Mesendoderm (in vitro differentiated cells): ENCODE data around the gene FREM2.

Source experiments
- DNase-seq: peaks from one replicate; pipeline ENCODE4 v3.0.0; 2013
- H2AK5ac ChIP-seq: 2 replicates; pipeline ENCODE4 v1.6.1; 2013; ENCODE audit warnings: low read length, inconsistent platforms
- H2BK120ac ChIP-seq: 2 replicates; pipeline ENCODE4 v1.6.1; 2013; ENCODE audit warnings: low read depth, mild to moderate bottlenecking, low read length, moderate library complexity, mixed read lengths
- H2BK15ac ChIP-seq: replicated peaks from 2 replicates; pipeline ENCODE4 v1.6.1; 2013; ENCODE audit warnings: low read depth, mild to moderate bottlenecking, moderate library complexity
- H2BK5ac ChIP-seq: 2 replicates; pipeline ENCODE4 v1.6.1; 2013; ENCODE audit warnings: low read length, inconsistent platforms
- H3K18ac ChIP-seq: 2 replicates; pipeline ENCODE4 v1.6.1; 2013; ENCODE audit warnings: mild to moderate bottlenecking, low read length, mixed read lengths
- H3K23ac ChIP-seq: one replicate; pipeline ENCODE4 v1.6.1; 2013; ENCODE audit warnings: low read length
- H3K27ac ChIP-seq: 2 replicates; pipeline ENCODE4 v1.5.1; 2013; ENCODE audit warnings: low read depth, mild to moderate bottlenecking, inconsistent platforms, low read length, moderate library complexity
- H3K27me3 ChIP-seq: 2 replicates; pipeline ENCODE4 v1.6.1; 2013; ENCODE audit warnings: low read length, control low read depth, mild to moderate bottlenecking, inconsistent platforms; ENCODE audit not compliant: insufficient read depth, poor library complexity
- H3K36me3 ChIP-seq: 2 replicates; pipeline ENCODE4 v1.6.1; 2013; ENCODE audit warnings: low read length, inconsistent platforms; ENCODE audit not compliant: control insufficient read depth, insufficient read depth
- H3K4ac ChIP-seq: one replicate; pipeline ENCODE4 v1.6.1; 2013; ENCODE audit warnings: low read depth, mild to moderate bottlenecking, low read length, moderate library complexity
- H3K4me1 ChIP-seq: 2 replicates; pipeline ENCODE4 v1.6.1; 2013; ENCODE audit warnings: low read depth, low read length, inconsistent platforms; ENCODE audit not compliant: control insufficient read depth
- H3K4me2 ChIP-seq: 2 replicates; pipeline ENCODE4 v1.6.1; 2013; ENCODE audit warnings: low read length
- H3K4me3 ChIP-seq: 2 replicates; pipeline ENCODE4 v1.5.1; 2013; ENCODE audit warnings: mild to moderate bottlenecking, low read length
- H3K56ac ChIP-seq: one replicate; pipeline ENCODE4 v1.6.1; 2013; ENCODE audit warnings: low read length
- H3K79me1 ChIP-seq: 2 replicates; pipeline ENCODE4 v1.6.1; 2013; ENCODE audit warnings: low read length, inconsistent platforms
- H3K79me2 ChIP-seq: 2 replicates; pipeline ENCODE4 v1.6.1; 2013; ENCODE audit warnings: mild to moderate bottlenecking, low read length; ENCODE audit not compliant: control insufficient read depth, insufficient read depth
- H3K9ac ChIP-seq: 2 replicates; pipeline ENCODE4 v1.6.1; 2013; ENCODE audit warnings: low read length, inconsistent platforms
- H4K5ac ChIP-seq: one replicate; pipeline ENCODE4 v1.6.1; 2013; ENCODE audit warnings: low read length
- H4K8ac ChIP-seq: one replicate; pipeline ENCODE4 v1.6.1; 2013; ENCODE audit warnings: low read depth, mild to moderate bottlenecking, control low read depth, low read length, moderate library complexity
- WGBS: extraction: QIAGEN DNeasy Blood & Tissue Kit; methylation state at CpG from one replicate; pipeline ENCODE4 v1.1.7; 2013; ENCODE audit warnings: low lambda C conversion rate, missing lambda C conversion rate; ENCODE audit not compliant: insufficient coverage; ENCODE audit errors: extremely low coverage; 5-methylcytosine and 5-hydroxymethylcytosine counted together

FREM2 gene

DNA sequence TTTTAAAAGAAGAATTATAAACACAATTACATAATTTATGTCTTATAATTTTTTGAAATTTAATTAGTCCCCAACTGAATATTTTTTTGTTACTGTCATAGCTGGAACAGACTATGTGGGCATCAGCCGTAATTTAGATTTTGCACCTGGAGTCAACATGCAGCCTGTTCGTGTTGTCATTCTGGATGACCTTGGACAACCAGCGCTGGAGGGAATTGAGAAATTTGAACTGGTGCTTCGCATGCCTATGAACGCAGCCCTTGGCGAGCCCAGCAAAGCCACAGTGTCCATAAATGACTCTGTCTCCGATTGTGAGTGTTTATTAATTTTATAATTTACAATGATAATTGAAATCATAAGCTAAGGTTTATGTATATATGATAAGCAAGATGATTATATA lies 161.5 kb downstream of the FREM2 start:
- no peak overlapping the region for H2BK15ac ChIP-seq
- H3K27me3 ChIP-seq = no peaks in the 10 kb centered on the region
- no peak overlapping the region for H3K27ac ChIP-seq
- H3K23ac ChIP-seq = no peak overlapping the region
- WGBS = no CpG with 5 or more reads among the region's 7 CpGs
- H3K4ac ChIP-seq = no peak overlapping the region
- no peaks in the 10 kb centered on the region for H3K79me1 ChIP-seq
- H2BK120ac ChIP-seq = no peak overlapping the region
- no peaks in the 10 kb centered on the region for H3K79me2 ChIP-seq
- H2BK5ac ChIP-seq = no peak overlapping the region
- no peak overlapping the region for H2AK5ac ChIP-seq
- no peak overlapping the region for H3K9ac ChIP-seq
- no peak overlapping the region for H3K56ac ChIP-seq
- H3K4me1 ChIP-seq = peaks cover 4% of the 10 kb centered on the region
- no peak overlapping the region for H3K4me3 ChIP-seq
- no peak overlapping the region for H3K18ac ChIP-seq
- H3K4me2 ChIP-seq = no peak overlapping the region
- no peak overlapping the region for H4K5ac ChIP-seq
- no peaks in the 10 kb centered on the region for H3K36me3 ChIP-seq
- no peak overlapping the region for H4K8ac ChIP-seq
- no peak for DNase-seq

GRCh38 chr13:38849315-38849714 lies 162.4 kb downstream of the FREM2 start:
- Histone ChIP-seq H3K27me3 (no peaks in the 10 kb centered on the region), H2BK5ac (no peak overlapping the region), H3K56ac (no peak overlapping the region), H3K4me3 (no peak overlapping the region), H4K8ac (no peak overlapping the region), H3K4me1 (peaks cover 4% of the 10 kb centered on the region), H4K5ac (no peak overlapping the region), H3K18ac (no peak overlapping the region), H3K4me2 (no peak overlapping the region), H3K9ac (no peak overlapping the region), H3K23ac (no peak overlapping the region), H3K36me3 (no peaks in the 10 kb centered on the region), H2BK15ac (no peak overlapping the region), H2BK120ac (no peak overlapping the region), H3K79me2 (no peaks in the 10 kb centered on the region), H2AK5ac (no peak overlapping the region), H3K4ac (no peak overlapping the region), H3K79me1 (no peaks in the 10 kb centered on the region), H3K27ac (no peak overlapping the region)
- WGBS = no CpG with 5 or more reads among the region's 4 CpGs
- DNase-seq = no peak

DNA sequence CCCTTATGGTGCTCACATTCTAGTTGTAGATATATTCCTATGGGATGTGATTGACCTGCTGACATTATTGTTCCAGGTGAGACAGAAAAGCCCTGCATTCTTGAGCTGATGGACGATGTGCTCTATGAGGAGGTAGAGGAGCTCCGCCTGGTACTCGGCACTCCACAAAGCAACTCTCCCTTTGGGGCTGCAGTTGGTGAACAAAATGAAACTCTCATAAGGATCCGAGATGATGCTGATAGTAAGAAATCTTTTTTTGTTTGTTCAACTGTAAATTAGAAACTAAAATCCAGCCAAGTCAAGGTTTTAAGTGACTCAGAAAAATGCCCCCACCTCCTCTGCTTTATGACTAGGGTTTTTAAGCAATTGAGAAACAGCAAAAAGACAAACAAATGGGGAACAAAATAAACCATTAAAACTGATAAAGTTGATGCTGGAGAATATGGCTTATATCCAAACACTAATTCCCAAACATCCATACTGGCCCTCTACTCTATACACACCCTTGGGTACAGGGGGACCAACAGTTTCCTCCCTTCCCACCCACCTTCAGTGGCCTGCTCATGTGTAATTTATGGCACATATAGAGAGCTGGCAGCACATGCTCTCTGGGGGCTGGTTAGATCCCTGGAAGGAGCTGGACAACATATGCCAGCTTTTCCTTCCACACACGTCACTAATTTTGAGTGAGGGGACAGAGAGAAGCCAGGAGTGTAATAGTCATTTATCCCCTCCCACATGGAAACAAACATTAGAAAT lies 164.2 kb downstream of the FREM2 start:
- Histone ChIP-seq H3K27me3 (no peaks in the 10 kb centered on the region), H2BK5ac (no peak overlapping the region), H2BK120ac (no peak overlapping the region), H3K56ac (no peak overlapping the region), H3K79me2 (no peaks in the 10 kb centered on the region), H2AK5ac (no peak overlapping the region), H3K27ac (no peak overlapping the region), H3K23ac (no peak overlapping the region), H3K4me3 (no peak overlapping the region), H2BK15ac (no peak overlapping the region), H4K8ac (no peak overlapping the region), H3K18ac (no peak overlapping the region), H3K4ac (no peak overlapping the region), H3K36me3 (no peaks in the 10 kb centered on the region), H4K5ac (no peak overlapping the region), H3K4me1 (no peaks in the 10 kb centered on the region), H3K9ac (no peak overlapping the region), H3K4me2 (no peak overlapping the region), H3K79me1 (no peaks in the 10 kb centered on the region)
- no peak for DNase-seq
- no CpG with 5 or more reads among the region's 5 CpGs for WGBS

- Histone ChIP-seq H3K4me3 (no peak overlapping the region), H3K4me2 (no peak overlapping the region), H2BK5ac (no peak overlapping the region), H2BK120ac (no peak overlapping the region), H3K9ac (no peak overlapping the region), H2AK5ac (no peak overlapping the region), H4K8ac (no peak overlapping the region), H3K36me3 (no peaks in the 10 kb centered on the region), H3K4me1 (no peaks in the 10 kb centered on the region), H3K79me2 (no peaks in the 10 kb centered on the region), H3K27me3 (no peaks in the 10 kb centered on the region), H3K27ac (no peak overlapping the region), H3K56ac (no peak overlapping the region), H3K4ac (no peak overlapping the region), H3K79me1 (no peaks in the 10 kb centered on the region), H2BK15ac (no peak overlapping the region), H4K5ac (no peak overlapping the region), H3K23ac (no peak overlapping the region), H3K18ac (no peak overlapping the region)
- no peak for DNase-seq
- no CpG with 5 or more reads among the region's 3 CpGs for WGBS
Observed at GRCh38 chr13:38854226-38854625, 167.3 kb downstream of the FREM2 start.

GRCh38 chr13:38856065-38856464 lies 169.2 kb downstream of the FREM2 start:
- H3K4me2 ChIP-seq = no peak overlapping the region
- H3K9ac ChIP-seq = no peak overlapping the region
- H3K23ac ChIP-seq = no peak overlapping the region
- H3K79me1 ChIP-seq = no peaks in the 10 kb centered on the region
- H3K4me1 ChIP-seq = no peaks in the 10 kb centered on the region
- H3K56ac ChIP-seq = no peak overlapping the region
- no peaks in the 10 kb centered on the region for H3K79me2 ChIP-seq
- no peaks in the 10 kb centered on the region for H3K27me3 ChIP-seq
- H4K8ac ChIP-seq = no peak overlapping the region
- H3K36me3 ChIP-seq = no peaks in the 10 kb centered on the region
- no peak overlapping the region for H3K18ac ChIP-seq
- H4K5ac ChIP-seq = no peak overlapping the region
- H3K4me3 ChIP-seq = no peak overlapping the region
- H3K4ac ChIP-seq = no peak overlapping the region
- no peak overlapping the region for H2BK120ac ChIP-seq
- no peak overlapping the region for H2BK5ac ChIP-seq
- H2BK15ac ChIP-seq = no peak overlapping the region
- H2AK5ac ChIP-seq = no peak overlapping the region
- no peak overlapping the region for H3K27ac ChIP-seq
- no peak for DNase-seq
- no CpG with 5 or more reads among the region's 4 CpGs for WGBS

DNA sequence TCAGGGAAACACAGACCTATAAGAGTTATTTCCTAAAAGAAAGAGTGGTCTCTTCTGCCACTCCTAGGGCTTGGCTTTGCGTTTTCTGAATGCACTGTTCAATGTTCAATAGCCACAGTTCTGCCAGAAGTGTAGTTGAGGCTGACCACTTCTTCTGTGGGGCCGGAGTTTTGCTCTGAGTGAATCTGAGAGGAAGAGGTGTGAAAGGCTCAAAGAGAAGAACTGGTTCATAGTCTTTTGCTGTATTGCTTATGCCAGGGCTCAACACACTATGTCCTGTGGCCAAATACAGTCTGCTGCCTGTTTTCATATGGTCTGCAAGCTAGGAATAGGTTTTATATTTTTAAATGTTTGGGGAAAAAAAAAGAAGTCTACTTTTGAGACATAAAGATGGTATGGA lies 175.6 kb downstream of the FREM2 start:
- no peak overlapping the region for H3K9ac ChIP-seq
- H2AK5ac ChIP-seq = no peak overlapping the region
- no peak overlapping the region for H3K4ac ChIP-seq
- no peak overlapping the region for H4K8ac ChIP-seq
- H3K79me1 ChIP-seq = no peaks in the 10 kb centered on the region
- no peaks in the 10 kb centered on the region for H3K27me3 ChIP-seq
- no peak overlapping the region for H2BK5ac ChIP-seq
- H2BK15ac ChIP-seq = no peak overlapping the region
- H3K4me2 ChIP-seq = no peak overlapping the region
- WGBS = no CpG with 5 or more reads among the region's 2 CpGs
- no peaks in the 10 kb centered on the region for H3K36me3 ChIP-seq
- no peak overlapping the region for H3K56ac ChIP-seq
- no peak overlapping the region for H2BK120ac ChIP-seq
- H3K23ac ChIP-seq = no peak overlapping the region
- no peak overlapping the region for H3K18ac ChIP-seq
- no peak for DNase-seq
- no peak overlapping the region for H3K4me3 ChIP-seq
- H3K27ac ChIP-seq = no peak overlapping the region
- no peaks in the 10 kb centered on the region for H3K79me2 ChIP-seq
- H3K4me1 ChIP-seq = no peaks in the 10 kb centered on the region
- no peak overlapping the region for H4K5ac ChIP-seq
